Neural cell (in vitro differentiated cells): ENCODE results near the gene PLK3. TPM values are rescaled to one million over a fixed set of nuclear protein-coding genes. Genes with fewer than 3 reads are reported as not detected.

Experiments
- H2AFZ ChIP-seq: fragments of 200-600, 300-800 bp; sonication (generic), shearing (Covaris generic); 2 replicates; pipeline ENCODE4 v1.6.0; 2014; ENCODE audit warnings: low read depth, mild to moderate bottlenecking, antibody characterized with exemption, low read length, moderate library complexity
- H3F3A ChIP-seq: fragments of 200-600 bp; shearing (Covaris generic); 2 replicates; pipeline ENCODE4 v1.6.1; 2016; ENCODE audit warnings: mild to moderate bottlenecking, moderate library complexity, mixed read lengths, antibody characterized with exemption, low read length; ENCODE audit not compliant: insufficient read depth, poor library complexity, severe bottlenecking
- H3K27ac ChIP-seq: fragments of 200-600, 300-800 bp; sonication (generic), shearing (Covaris generic); 2 replicates; pipeline ENCODE4 v1.5.1; 2014; ENCODE audit warnings: mild to moderate bottlenecking, low read length, moderate library complexity
- H3K27me3 ChIP-seq: fragments of 300-800, 200-600 bp; sonication (generic), shearing (Covaris generic); 2 replicates; pipeline ENCODE4 v1.6.0; 2014; ENCODE audit warnings: mild to moderate bottlenecking, low read depth, low read length, moderate library complexity; ENCODE audit not compliant: insufficient read depth
- H3K36me3 ChIP-seq: fragments of 300-800, 200-600 bp; sonication (generic), shearing (Covaris generic); 2 replicates; pipeline ENCODE4 v1.5.1; 2014; ENCODE audit warnings: mild to moderate bottlenecking, antibody characterized with exemption, low read length, moderate library complexity; ENCODE audit not compliant: insufficient read depth
- H3K4me2 ChIP-seq: fragments of 300-800, 200-600 bp; sonication (generic), shearing (Covaris generic); 2 replicates; pipeline ENCODE4 v1.6.0; 2014; ENCODE audit warnings: mild to moderate bottlenecking, low read length
- H3K4me3 ChIP-seq: fragments of 300-800, 200-600 bp; sonication (generic), shearing (Covaris generic); 2 replicates; pipeline ENCODE4 v1.5.1; 2014; ENCODE audit warnings: mild to moderate bottlenecking, low read length, moderate library complexity
- H3K79me2 ChIP-seq: fragments of 200-600 bp; shearing (Covaris generic); replicated peaks from 2 replicates; pipeline ENCODE4 v1.6.0; 2014; ENCODE audit warnings: mild to moderate bottlenecking, low read length, moderate library complexity; ENCODE audit not compliant: insufficient read depth
- H3K9ac ChIP-seq: fragments of 300-800, 200-600 bp; sonication (generic), shearing (Covaris generic); 2 replicates; pipeline ENCODE4 v1.6.1; 2016; ENCODE audit warnings: mild to moderate bottlenecking, low read length, mixed read lengths
- H3K9me2 ChIP-seq: fragments of 200-600 bp; shearing (Covaris generic); 2 replicates; pipeline ENCODE4 v1.6.1; 2016; ENCODE audit warnings: mild to moderate bottlenecking, low read length, mixed read lengths; ENCODE audit not compliant: insufficient read depth
- H3K9me3 ChIP-seq: fragments of 200-600, 300-800 bp; sonication (generic), shearing (Covaris generic); 2 replicates; pipeline ENCODE4 v1.6.1; 2016; ENCODE audit warnings: mild to moderate bottlenecking, mixed run types, low read length, moderate library complexity, mixed read lengths
- H4K20me1 ChIP-seq: fragments of 200-600 bp; shearing (Covaris generic); 2 replicates; pipeline ENCODE4 v1.6.1; 2016; ENCODE audit warnings: mild to moderate bottlenecking, mixed run types; ENCODE audit not compliant: insufficient read depth
- EP300 ChIP-seq: fragments of 450-650 bp; conservative IDR thresholded peaks from 2 replicates; pipeline ENCODE4 v1.6.1; 2014; ENCODE audit warnings: antibody characterized with exemption, mild to moderate bottlenecking, moderate library complexity; ENCODE audit not compliant: poor library complexity, severe bottlenecking
- EZH2 ChIP-seq: fragments of 200-600, 300-800 bp; shearing (Covaris generic), sonication (generic); IDR thresholded peaks from 2 replicates; pipeline ENCODE4 v1.6.1; 2014; ENCODE audit warnings: antibody characterized with exemption, low read length, borderline replicate concordance, mild to moderate bottlenecking; ENCODE audit not compliant: insufficient read depth, poor library complexity, severe bottlenecking
- MXI1 ChIP-seq: fragments of 450-650 bp; conservative IDR thresholded peaks from 2 replicates; pipeline ENCODE4 v1.6.1; 2014; ENCODE audit warnings: antibody characterized with exemption, mild to moderate bottlenecking; ENCODE audit not compliant: poor library complexity, severe bottlenecking
- POLR2AphosphoS5 ChIP-seq: IDR thresholded peaks from 2 replicates; pipeline ENCODE4 v1.6.1; 2012
- RAD21 ChIP-seq: fragments of 450-650 bp; conservative IDR thresholded peaks from 2 replicates; pipeline ENCODE4 v1.6.1; 2014; ENCODE audit warnings: antibody characterized with exemption, mild to moderate bottlenecking, moderate library complexity
- SMC3 ChIP-seq: fragments of 450-650 bp; conservative IDR thresholded peaks from 2 replicates; pipeline ENCODE4 v1.6.1; 2014; ENCODE audit warnings: antibody characterized with exemption, mild to moderate bottlenecking, moderate library complexity; ENCODE audit not compliant: poor library complexity
- TAF1 ChIP-seq: IDR thresholded peaks from 2 replicates; pipeline ENCODE4 v1.6.1; 2012; ENCODE audit warnings: low read depth
- polyA plus RNA-seq: library from polyadenylated mRNA; depleted of rRNA; stranded (reverse); fragments of >200 nt; gene quantifications from 2 replicates; pipeline ENCODE4 v1.2.3, GENCODE V29; 2014
- TF ChIP-seq, protein P1 (sequence below): fragments of 450-650 bp; IDR thresholded peaks from 2 replicates; pipeline ENCODE4 v1.5.1; 2014; ENCODE audit warnings: antibody characterized with exemption, mild to moderate bottlenecking, moderate library complexity; ENCODE audit not compliant: poor library complexity, severe bottlenecking
- TF ChIP-seq, protein P2 (sequence below): IDR thresholded peaks from 2 replicates; pipeline ENCODE4 v1.6.1; 2012; ENCODE audit warnings: borderline replicate concordance

PLK3 gene
- polyA plus RNA-seq, 1 donor from 2014 or later, result 8.3 TPM

DNA sequence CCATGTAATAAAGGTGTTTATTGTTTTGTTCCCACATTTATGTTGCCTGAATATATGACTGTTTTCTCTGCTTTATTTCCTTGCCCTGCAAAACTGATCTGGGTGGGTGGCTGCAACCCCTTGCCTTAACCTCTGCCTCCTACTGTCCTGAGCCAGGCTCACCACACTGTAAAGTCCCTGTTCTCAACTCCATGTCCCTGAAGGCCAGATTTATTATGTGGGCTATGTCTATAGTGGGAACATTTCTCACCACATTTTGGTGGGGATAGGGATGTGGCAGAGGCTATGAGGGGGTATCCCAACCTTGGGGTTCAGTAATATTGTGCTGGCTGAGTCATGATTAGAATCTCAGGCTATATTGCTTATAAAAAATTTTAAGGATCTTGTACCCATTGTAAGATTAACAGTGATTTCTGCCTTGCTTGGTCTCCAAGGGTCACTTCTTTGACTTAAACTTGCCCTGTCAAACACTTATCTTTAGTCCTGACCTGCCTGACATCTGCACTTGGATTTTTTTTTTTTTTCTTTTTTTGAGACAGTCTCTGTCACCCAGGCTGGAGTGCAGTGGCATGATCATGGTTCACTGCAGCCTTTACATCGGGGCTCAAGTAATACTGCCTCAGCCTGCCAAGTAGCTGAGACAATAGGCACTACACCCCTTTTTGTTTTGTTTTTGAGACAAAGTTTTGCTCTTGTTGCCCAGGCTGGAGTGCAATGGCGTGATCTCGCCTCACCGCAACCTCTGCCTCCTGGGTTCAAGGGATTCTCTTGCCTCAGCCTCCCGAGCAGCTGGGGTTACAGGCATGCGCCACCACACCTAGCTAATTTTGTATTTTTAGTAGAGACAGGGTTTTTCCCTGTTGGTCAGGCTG, 21.2 kb upstream of the PLK3 start:
- TF ChIP-seq SMC3 (no peak), POLR2AphosphoS5 (no peak), MXI1 (no peak), EP300 (no peak), EZH2 (no peak), TAF1 (no peak), RAD21 (no peak)
- TF ChIP-seq, protein P1, sequence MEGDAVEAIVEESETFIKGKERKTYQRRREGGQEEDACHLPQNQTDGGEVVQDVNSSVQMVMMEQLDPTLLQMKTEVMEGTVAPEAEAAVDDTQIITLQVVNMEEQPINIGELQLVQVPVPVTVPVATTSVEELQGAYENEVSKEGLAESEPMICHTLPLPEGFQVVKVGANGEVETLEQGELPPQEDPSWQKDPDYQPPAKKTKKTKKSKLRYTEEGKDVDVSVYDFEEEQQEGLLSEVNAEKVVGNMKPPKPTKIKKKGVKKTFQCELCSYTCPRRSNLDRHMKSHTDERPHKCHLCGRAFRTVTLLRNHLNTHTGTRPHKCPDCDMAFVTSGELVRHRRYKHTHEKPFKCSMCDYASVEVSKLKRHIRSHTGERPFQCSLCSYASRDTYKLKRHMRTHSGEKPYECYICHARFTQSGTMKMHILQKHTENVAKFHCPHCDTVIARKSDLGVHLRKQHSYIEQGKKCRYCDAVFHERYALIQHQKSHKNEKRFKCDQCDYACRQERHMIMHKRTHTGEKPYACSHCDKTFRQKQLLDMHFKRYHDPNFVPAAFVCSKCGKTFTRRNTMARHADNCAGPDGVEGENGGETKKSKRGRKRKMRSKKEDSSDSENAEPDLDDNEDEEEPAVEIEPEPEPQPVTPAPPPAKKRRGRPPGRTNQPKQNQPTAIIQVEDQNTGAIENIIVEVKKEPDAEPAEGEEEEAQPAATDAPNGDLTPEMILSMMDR, result no peak
- TF ChIP-seq, protein P2, sequence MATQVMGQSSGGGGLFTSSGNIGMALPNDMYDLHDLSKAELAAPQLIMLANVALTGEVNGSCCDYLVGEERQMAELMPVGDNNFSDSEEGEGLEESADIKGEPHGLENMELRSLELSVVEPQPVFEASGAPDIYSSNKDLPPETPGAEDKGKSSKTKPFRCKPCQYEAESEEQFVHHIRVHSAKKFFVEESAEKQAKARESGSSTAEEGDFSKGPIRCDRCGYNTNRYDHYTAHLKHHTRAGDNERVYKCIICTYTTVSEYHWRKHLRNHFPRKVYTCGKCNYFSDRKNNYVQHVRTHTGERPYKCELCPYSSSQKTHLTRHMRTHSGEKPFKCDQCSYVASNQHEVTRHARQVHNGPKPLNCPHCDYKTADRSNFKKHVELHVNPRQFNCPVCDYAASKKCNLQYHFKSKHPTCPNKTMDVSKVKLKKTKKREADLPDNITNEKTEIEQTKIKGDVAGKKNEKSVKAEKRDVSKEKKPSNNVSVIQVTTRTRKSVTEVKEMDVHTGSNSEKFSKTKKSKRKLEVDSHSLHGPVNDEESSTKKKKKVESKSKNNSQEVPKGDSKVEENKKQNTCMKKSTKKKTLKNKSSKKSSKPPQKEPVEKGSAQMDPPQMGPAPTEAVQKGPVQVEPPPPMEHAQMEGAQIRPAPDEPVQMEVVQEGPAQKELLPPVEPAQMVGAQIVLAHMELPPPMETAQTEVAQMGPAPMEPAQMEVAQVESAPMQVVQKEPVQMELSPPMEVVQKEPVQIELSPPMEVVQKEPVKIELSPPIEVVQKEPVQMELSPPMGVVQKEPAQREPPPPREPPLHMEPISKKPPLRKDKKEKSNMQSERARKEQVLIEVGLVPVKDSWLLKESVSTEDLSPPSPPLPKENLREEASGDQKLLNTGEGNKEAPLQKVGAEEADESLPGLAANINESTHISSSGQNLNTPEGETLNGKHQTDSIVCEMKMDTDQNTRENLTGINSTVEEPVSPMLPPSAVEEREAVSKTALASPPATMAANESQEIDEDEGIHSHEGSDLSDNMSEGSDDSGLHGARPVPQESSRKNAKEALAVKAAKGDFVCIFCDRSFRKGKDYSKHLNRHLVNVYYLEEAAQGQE, result no peak
- H3K27ac ChIP-seq, result no peak overlapping the region
- no peaks in the 10 kb centered on the region for H3K9me3 ChIP-seq
- no peak overlapping the region for H3K4me3 ChIP-seq
- H4K20me1 ChIP-seq, result peaks cover 2% of the 10 kb centered on the region
- H3K9ac ChIP-seq, result no peak overlapping the region
- no peak overlapping the region for H2AFZ ChIP-seq
- H3K36me3 ChIP-seq, result no peaks in the 10 kb centered on the region
- peaks cover 6% of the 10 kb centered on the region for H3K27me3 ChIP-seq
- H3K9me2 ChIP-seq, result no peaks in the 10 kb centered on the region
- H3F3A ChIP-seq, result no peaks in the 10 kb centered on the region
- peaks cover 10% of the 10 kb centered on the region for H3K79me2 ChIP-seq
- H3K4me2 ChIP-seq, result no peak overlapping the region

DNA sequence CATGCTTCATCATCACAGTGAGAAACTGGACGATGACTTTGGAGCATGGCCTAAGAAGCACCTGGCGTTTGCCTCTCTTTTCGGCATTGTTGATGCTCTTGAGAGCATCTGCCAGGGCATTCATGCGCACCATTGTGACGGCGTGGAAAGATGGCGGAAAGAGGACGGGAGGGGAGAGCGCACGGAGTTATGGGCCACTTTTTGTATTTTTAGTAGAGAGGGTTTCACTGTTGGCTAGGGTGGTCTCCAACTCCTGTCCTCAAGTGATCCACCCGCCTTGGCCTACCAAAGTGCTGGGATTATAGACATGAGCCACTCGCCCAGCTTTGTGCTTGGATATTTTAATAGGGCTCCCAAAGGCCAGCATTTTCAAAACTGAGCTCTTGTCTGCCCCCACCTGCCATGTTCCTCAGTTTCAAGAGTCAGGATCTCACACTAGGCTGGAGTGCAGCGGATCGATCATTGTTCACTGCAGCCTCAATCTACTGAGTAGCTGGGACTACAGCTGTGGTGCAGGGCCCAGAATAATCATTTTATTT, 19.5 kb upstream of the PLK3 start:
- peaks cover 21% of the 10 kb centered on the region for H3K27me3 ChIP-seq
- H3K9me3 ChIP-seq, result no peaks in the 10 kb centered on the region
- H3F3A ChIP-seq, result no peaks in the 10 kb centered on the region
- H3K79me2 ChIP-seq, result peaks cover 9% of the 10 kb centered on the region
- no peak overlapping the region for H3K4me3 ChIP-seq
- peaks cover 2% of the 10 kb centered on the region for H4K20me1 ChIP-seq
- H3K36me3 ChIP-seq, result no peaks in the 10 kb centered on the region
- no peaks in the 10 kb centered on the region for H3K9me2 ChIP-seq
- no peak overlapping the region for H3K4me2 ChIP-seq
- no peak overlapping the region for H3K27ac ChIP-seq
- TF ChIP-seq, protein P2, result no peak
- no peak for TF ChIP-seq RAD21
- no peak for TF ChIP-seq EP300
- TF ChIP-seq, protein P1, result no peak
- no peak for TF ChIP-seq MXI1
- TF ChIP-seq SMC3, result no peak
- no peak for TF ChIP-seq EZH2
- no peak for TF ChIP-seq POLR2AphosphoS5
- TF ChIP-seq TAF1, result no peak
- H3K9ac ChIP-seq, result no peak overlapping the region
- no peak overlapping the region for H2AFZ ChIP-seq
